Measurements from ENCODE around the gene HSPG2. TPM values are rescaled to one million over a fixed set of nuclear protein-coding genes. Genes with fewer than 3 reads are reported as not detected.
"Not testable (repeated sequence)": the region's sequence is repeated elsewhere in the genome, so short reads cannot be mapped to it uniquely, and the experiment has no call there.

The HSPG2 gene
- total RNA-seq, 2 donors from 2014 or later = 0.20 TPM; not detected in 1

GRCh38 chr1:21781815-21782348 is 155.2 kb downstream of the HSPG2 start:
- DNase-seq (ENCODE audit: low spot score) (no peak), ATAC-seq (no peak)
- Mint-ChIP-seq H3K27me3 (peaks cover 0 to 2% of the 10 kb centered on the region in 2 donors), H3K27ac (peak overlapping the region; percentile 99 to 100), H3K9me3 (no peaks in the 10 kb centered on the region), H3K4me1 (ENCODE audit: low read depth in 2 of 2) (peaks cover 38 to 46% of the 10 kb centered on the region in 2 donors), H3K36me3 (peaks cover 18% of the 10 kb centered on the region), H3K4me3 (peak overlapping the region; percentile 100)

GRCh38 chr1:21779613-21780521 is 157.2 kb downstream of the HSPG2 start:
- ATAC-seq = peak in 1 of 2 donors; percentile 24
- peaks cover 54 to 59% of the 10 kb centered on the region in 2 donors for H3K4me1 Mint-ChIP-seq (ENCODE audit: low read depth in 2 of 2)
- H3K9me3 Mint-ChIP-seq = no peaks in the 10 kb centered on the region
- DNase-seq (ENCODE audit: low spot score) = no peak
- H3K27ac Mint-ChIP-seq = peak overlapping the region; percentile 81 to 92
- H3K36me3 Mint-ChIP-seq = peaks cover 18% of the 10 kb centered on the region
- no peaks in the 10 kb centered on the region for H3K27me3 Mint-ChIP-seq
- H3K4me3 Mint-ChIP-seq = peak overlapping the region; percentile 87

- H3K27me3 Mint-ChIP-seq = no peaks in the 10 kb centered on the region
- no peak for ATAC-seq
- peaks cover 18% of the 10 kb centered on the region for H3K36me3 Mint-ChIP-seq
- H3K4me3 Mint-ChIP-seq = peak overlapping the region; percentile 52
- peaks cover 55 to 60% of the 10 kb centered on the region in 2 donors for H3K4me1 Mint-ChIP-seq (ENCODE audit: low read depth in 2 of 2)
- DNase-seq (ENCODE audit: low spot score) = no peak
- H3K27ac Mint-ChIP-seq = peak overlapping the region; percentile 28 to 47
- H3K9me3 Mint-ChIP-seq = no peaks in the 10 kb centered on the region
Observed at GRCh38 chr1:21778405-21778727, 158.7 kb downstream of the HSPG2 start.

- ATAC-seq; H3K9me3 Mint-ChIP-seq; H3K27me3 Mint-ChIP-seq; DNase-seq (ENCODE audit: low spot score): not testable (repeated sequence)
- Mint-ChIP-seq H3K4me1 (ENCODE audit: low read depth in 2 of 2) (peaks cover 52 to 59% of the 10 kb centered on the region in 2 donors), H3K27ac (peak overlapping the region; percentile 49 to 93), H3K36me3 (peaks cover 12% of the 10 kb centered on the region), H3K4me3 (peak overlapping the region; percentile 32)
Observed at GRCh38 chr1:21776925-21777324, 160.2 kb downstream of the HSPG2 start.

- no peak for DNase-seq (ENCODE audit: low spot score)
- Mint-ChIP-seq H3K36me3 (peaks cover 9% of the 10 kb centered on the region), H3K4me3 (peak overlapping the region; percentile 73), H3K27me3 (no peaks in the 10 kb centered on the region), H3K27ac (peak overlapping the region; percentile 84 to 93), H3K4me1 (ENCODE audit: low read depth in 2 of 2) (peaks cover 49 to 55% of the 10 kb centered on the region in 2 donors), H3K9me3 (no peaks in the 10 kb centered on the region)
- ATAC-seq = peak; percentile 73 to 88
Observed at GRCh38 chr1:21775985-21776562, 161.0 kb downstream of the HSPG2 start.

- DNase-seq (ENCODE audit: low spot score) = no peak
- peaks cover 9% of the 10 kb centered on the region for H3K36me3 Mint-ChIP-seq
- no peaks in the 10 kb centered on the region for H3K9me3 Mint-ChIP-seq
- peaks cover 49 to 54% of the 10 kb centered on the region in 2 donors for H3K4me1 Mint-ChIP-seq (ENCODE audit: low read depth in 2 of 2)
- H3K4me3 Mint-ChIP-seq = peak overlapping the region; percentile 73
- no peaks in the 10 kb centered on the region for H3K27me3 Mint-ChIP-seq
- H3K27ac Mint-ChIP-seq = peak overlapping the region; percentile 84 to 93
- ATAC-seq = no peak
Observed at GRCh38 chr1:21775550-21775914, 161.6 kb downstream of the HSPG2 start.

GRCh38 chr1:21774835-21775549 is 162.1 kb downstream of the HSPG2 start:
- no peaks in the 10 kb centered on the region for H3K27me3 Mint-ChIP-seq
- no peak for ATAC-seq

GRCh38 chr1:21773585-21773984 is 163.5 kb downstream of the HSPG2 start:
- H3K4me1 Mint-ChIP-seq (ENCODE audit: low read depth in 2 of 2) = peaks cover 49 to 56% of the 10 kb centered on the region in 2 donors
- DNase-seq (ENCODE audit: low spot score) (no peak), ATAC-seq (peak; percentile 59 to 69)
- peaks cover 4% of the 10 kb centered on the region for H3K9me3 Mint-ChIP-seq
- peak overlapping the region; percentile 68 to 84 for H3K27ac Mint-ChIP-seq
- peaks cover 5% of the 10 kb centered on the region for H3K36me3 Mint-ChIP-seq
- H3K4me3 Mint-ChIP-seq = peak overlapping the region; percentile 73
- no peaks in the 10 kb centered on the region for H3K27me3 Mint-ChIP-seq

More at GRCh38 chr1:21774835-21775549, 162.1 kb downstream of the HSPG2 start:
- Mint-ChIP-seq H3K4me1 (ENCODE audit: low read depth in 2 of 2) (peaks cover 48 to 54% of the 10 kb centered on the region in 2 donors), H3K9me3 (no peaks in the 10 kb centered on the region), H3K27ac (peak overlapping the region; percentile 84 to 93), H3K4me3 (peak overlapping the region; percentile 73), H3K36me3 (peaks cover 4% of the 10 kb centered on the region)
- no peak for DNase-seq (ENCODE audit: low spot score)

Other genes with a start within 250 kb of the HSPG2 start
- gene USP48, start 154.2 kb downstream of the HSPG2 start, total RNA-seq = 100 to 1,000 TPM in 1 of 2 donors, 10 to 100 TPM in 1; 72.8 to 130 TPM
- gene LDLRAD2, start 125.0 kb downstream of the HSPG2 start, total RNA-seq = not detected
- not detected for gene CELA3B, start 39.7 kb upstream of the HSPG2 start, total RNA-seq
- not detected for gene CELA3A, start 64.3 kb upstream of the HSPG2 start, total RNA-seq
- 100 to 1,000 TPM; 191 to 394 TPM for gene CDC42, start 115.4 kb upstream of the HSPG2 start, total RNA-seq
- gene WNT4, start 205.8 kb upstream of the HSPG2 start, total RNA-seq = not detected